Gastroesophageal sphincter (tissue), 3 donors: ENCODE results near the gene SMG7.

Experiments used
- CTCF ChIP-seq, 4 experiments: fragments of 200-600 bp in 2 of 4; fragments of 450-650 bp in 2 of 4; sonication (generic) in 1 of 4; IDR thresholded peaks; one replicate each; pipeline ENCODE4 v1.5.1; 2017 to 2019; ENCODE audit warnings: antibody characterized with exemption in 4 of 4, mild to moderate bottlenecking in 2 of 4, moderate library complexity in 2 of 4
- EP300 ChIP-seq: sonication (generic); formaldehyde crosslinking; IDR thresholded peaks from one replicate; pipeline ENCODE4 v1.6.1; 2017; ENCODE audit warnings: antibody characterized with exemption, mild to moderate bottlenecking
- POLR2A ChIP-seq, 2 donors: fragments of 450-650 bp; IDR thresholded peaks; one replicate each; pipeline ENCODE4 v1.6.1; 2017; ENCODE audit warnings: antibody characterized with exemption in 2 of 2, mild to moderate bottlenecking in 2 of 2, moderate library complexity in 1 of 2
- POLR2AphosphoS5 ChIP-seq: sonication (generic); formaldehyde crosslinking; IDR thresholded peaks from one replicate; pipeline ENCODE4 v1.6.1; 2017; ENCODE audit warnings: antibody characterized with exemption

GRCh38 chr1:183559061-183559460, 86.8 kb downstream of the SMG7 start:
- TF ChIP-seq CTCF (IDR thresholded peaks at IDR 0.05) (no peak), EP300 (no peak), POLR2AphosphoS5 (no peak), POLR2A (IDR thresholded peaks at IDR 0.05) (no peak)
